Common myeloid progenitor, CD34-positive (primary cell): Measurements from ENCODE around the gene SLITRK2. TPM values are rescaled to one million over a fixed set of nuclear protein-coding genes. Genes with fewer than 3 reads are reported as not detected.
A peak's percentile ranks its signal among the peaks of the same experiment; 100 is the strongest.

Experiments
- CTCF ChIA-PET: fragments of 350-600 bp; sonication (Branson Sonifier 250); formaldehyde crosslinking; loops from one replicate; lab custom pipeline; 2021; ENCODE audit warnings: antibody characterized with exemption; lab: Charles Lee
- POLR2A ChIA-PET: fragments of 350-600 bp; sonication (Branson Sonifier 250); formaldehyde crosslinking; loops from one replicate; lab custom pipeline; 2021; ENCODE audit warnings: antibody characterized with exemption; lab: Charles Lee
- DNase-seq, 3 donors: peaks; one replicate each; pipeline versions ENCODE4 v3.0.0 to v3.0.0-alpha.2; 2013
- H3K27ac ChIP-seq, 2 experiments: 1 replicate in 1 of 2; 2 replicates in 1 of 2; pipeline ENCODE4 v1.7.0; 2013; ENCODE audit warnings: inconsistent platforms in 2 of 2, low read length in 2 of 2, mild to moderate bottlenecking in 2 of 2, low read depth in 1 of 2, moderate library complexity in 1 of 2; ENCODE audit not compliant: severe bottlenecking in 2 of 2, insufficient read depth in 1 of 2, poor library complexity in 1 of 2
- H3K27me3 ChIP-seq, 5 experiments: replicated peaks in 2 of 5; 1 replicate in 3 of 5; 2 replicates in 2 of 5; pipeline versions ENCODE4 v1.6.1 to v1.7.0; 2013; ENCODE audit warnings: low read length in 4 of 5, mild to moderate bottlenecking in 2 of 5, moderate library complexity in 2 of 5, inconsistent platforms in 1 of 5; ENCODE audit not compliant: insufficient read depth in 5 of 5, control insufficient read depth in 4 of 5
- H3K36me3 ChIP-seq, 4 experiments: 1 replicate in 2 of 4; 2 replicates in 2 of 4; pipeline versions ENCODE4 v1.6.1 to v1.7.0; 2013; ENCODE audit warnings: low read length in 3 of 4, control low read depth in 1 of 4, mild to moderate bottlenecking in 1 of 4; ENCODE audit not compliant: control insufficient read depth in 4 of 4, insufficient read depth in 4 of 4
- H3K4me1 ChIP-seq, 4 experiments: 1 replicate in 3 of 4; 2 replicates in 1 of 4; pipeline versions ENCODE4 v1.6.1 to v1.7.1; 2013; ENCODE audit warnings: low read length in 3 of 4, mild to moderate bottlenecking in 3 of 4, control low read depth in 1 of 4, inconsistent platforms in 1 of 4, moderate library complexity in 1 of 4; ENCODE audit not compliant: control insufficient read depth in 4 of 4, insufficient read depth in 4 of 4; ENCODE audit errors: control extremely low read depth in 1 of 4
- H3K4me3 ChIP-seq, 7 experiments: 1 replicate in 4 of 7; 2 replicates in 3 of 7; pipeline versions ENCODE4 v1.5.1 to v1.7.0; 2013; ENCODE audit warnings: mild to moderate bottlenecking in 7 of 7, low read length in 6 of 7, moderate library complexity in 6 of 7, inconsistent platforms in 2 of 7, low read depth in 2 of 7, control low read depth in 1 of 7; ENCODE audit not compliant: insufficient read depth in 4 of 7, control insufficient read depth in 1 of 7; ENCODE audit errors: extremely low read depth in 1 of 7
- H3K9me3 ChIP-seq, 5 experiments: 1 replicate in 4 of 5; 2 replicates in 1 of 5; pipeline versions ENCODE4 v1.6.1 to v1.7.1; 2013; ENCODE audit warnings: low read length in 4 of 5, mild to moderate bottlenecking in 2 of 5, inconsistent platforms in 1 of 5, low read depth in 1 of 5, moderate library complexity in 1 of 5; ENCODE audit not compliant: control insufficient read depth in 4 of 5, insufficient read depth in 2 of 5; ENCODE audit errors: control extremely low read depth in 1 of 5
- WGBS: methylation state at CpG from one replicate; pipeline ENCODE4 v1.1.5; 2013; ENCODE audit not compliant: insufficient coverage; 5-methylcytosine and 5-hydroxymethylcytosine counted together
- polyA plus RNA-seq: library from polyadenylated mRNA; unstranded; fragments of 120-200 nt; gene quantifications from one replicate; pipeline ENCODE4 v1.2.1, GENCODE V29; 2013

SLITRK2 gene
- polyA plus RNA-seq: not detected

- Histone ChIP-seq H3K4me1 (peaks cover 0 to 21% (median 8%) of the 10 kb centered on the region in 4 experiments), H3K27ac (no peak within 1 kb of the TSS), H3K9me3 (no peaks in the 10 kb centered on the region), H3K36me3 (no peaks in the 10 kb centered on the region), H3K27me3 (peaks cover 5 to 69% (median 20%) of the 10 kb centered on the region in 5 experiments), H3K4me3 (peak within 1 kb of the TSS in 4 of 7 experiments; percentile 8 to 59 (median 38))
- ChIA-PET CTCF (no interaction called here), POLR2A (no interaction called here)
- DNase-seq: peak in 1 of 3 donors; percentile 19
- 30% methylated on average over 43 of the region's 60 CpGs for WGBS
These were observed at the start of gene SLITRK2 for GRCh38 chrX:145817331-145818185. SLITRK2 (plus strand) TSS chrX:145817829; CDS start chrX:145822426, 4,597 bp downstream.

- H3K27ac ChIP-seq: no peak overlapping the region
- 57% methylated on average over 1 of the region's 1 CpG for WGBS
- H3K4me3 ChIP-seq: no peak overlapping the region
- H3K36me3 ChIP-seq: no peaks in the 10 kb centered on the region
- POLR2A ChIA-PET: no interaction called here
- no peak for DNase-seq
- no peaks in the 10 kb centered on the region for H3K4me1 ChIP-seq
- H3K27me3 ChIP-seq: no peaks in the 10 kb centered on the region
- CTCF ChIA-PET: no interaction called here
- no peaks in the 10 kb centered on the region for H3K9me3 ChIP-seq
These were observed 44.6 kb upstream of the SLITRK2 start for GRCh38 chrX:145773006-145773405.

GRCh38 chrX:145792281-145792680 is 25.3 kb upstream of the SLITRK2 start:
- no peaks in the 10 kb centered on the region for H3K36me3 ChIP-seq
- peaks cover 0 to 2% (median 0%) of the 10 kb centered on the region in 5 experiments for H3K27me3 ChIP-seq
- ChIA-PET POLR2A (no interaction called here), CTCF (no interaction called here)
- H3K4me3 ChIP-seq: no peak overlapping the region
- no CpG with 5 or more reads among the region's 1 CpG for WGBS
- no peaks in the 10 kb centered on the region for H3K4me1 ChIP-seq
- no peaks in the 10 kb centered on the region for H3K9me3 ChIP-seq
- DNase-seq: no peak
- no peak overlapping the region for H3K27ac ChIP-seq

- H3K9me3 ChIP-seq: no peaks in the 10 kb centered on the region
- no peaks in the 10 kb centered on the region for H3K4me1 ChIP-seq
- H3K36me3 ChIP-seq: no peaks in the 10 kb centered on the region
- no peak overlapping the region for H3K27ac ChIP-seq
- H3K4me3 ChIP-seq: no peak overlapping the region
- CTCF ChIA-PET: no interaction called here
- POLR2A ChIA-PET: no interaction called here
- no peak for DNase-seq
- H3K27me3 ChIP-seq: no peaks in the 10 kb centered on the region
- 25% methylated on average over 1 of the region's 2 CpGs for WGBS
These were observed 14.1 kb upstream of the SLITRK2 start for GRCh38 chrX:145803508-145803907.

GRCh38 chrX:145813081-145813480 is 4.5 kb upstream of the SLITRK2 start:
- 100% methylated on average over 1 of the region's 1 CpG for WGBS
- CTCF ChIA-PET: no interaction called here
- DNase-seq: no peak
- no peaks in the 10 kb centered on the region for H3K36me3 ChIP-seq
- no peak overlapping the region for H3K4me3 ChIP-seq
- H3K27me3 ChIP-seq: peaks cover 2 to 25% (median 13%) of the 10 kb centered on the region in 5 experiments
- H3K9me3 ChIP-seq: no peaks in the 10 kb centered on the region
- no peak overlapping the region for H3K27ac ChIP-seq
- H3K4me1 ChIP-seq: peaks cover 0 to 8% (median 4%) of the 10 kb centered on the region in 4 experiments
- POLR2A ChIA-PET: no interaction called here

GRCh38 chrX:145816601-145817315 is 871 bp upstream of the SLITRK2 start:
- H3K4me1 ChIP-seq: peaks cover 0 to 21% (median 8%) of the 10 kb centered on the region in 4 experiments
- no peaks in the 10 kb centered on the region for H3K9me3 ChIP-seq
- H3K36me3 ChIP-seq: no peaks in the 10 kb centered on the region
- H3K27ac ChIP-seq: no peak overlapping the region
- WGBS: 20% methylated on average over 9 of the region's 20 CpGs
- peaks cover 5 to 61% (median 20%) of the 10 kb centered on the region in 5 experiments for H3K27me3 ChIP-seq
- POLR2A ChIA-PET: no interaction called here
- CTCF ChIA-PET: no interaction called here
- no peak for DNase-seq
- H3K4me3 ChIP-seq: peak overlapping the region in 3 of 7 experiments; percentile 3 to 59 (median 26)
